Stimulated activated CD8-positive, alpha-beta memory T cell treated with anti-CD3 and anti-CD28 coated beads, Interleukin-12 subunit alpha, Interleukin-12 subunit beta, amount 100 ng/mL, for 4 hours (primary cell): ENCODE results near the gene IL16.

Source experiments
- DNase-seq: peaks from one replicate; pipeline ENCODE4 v3.0.0-alpha.2; 2020; ENCODE audit warnings: low read depth

The IL16 gene

GRCh38 chr15:81257435-81257834, 60.8 kb downstream of the IL16 start:
- DNase-seq = no peak

- no peak for DNase-seq
Measured at GRCh38 chr15:81258455-81258854, 61.8 kb downstream of the IL16 start.

DNA sequence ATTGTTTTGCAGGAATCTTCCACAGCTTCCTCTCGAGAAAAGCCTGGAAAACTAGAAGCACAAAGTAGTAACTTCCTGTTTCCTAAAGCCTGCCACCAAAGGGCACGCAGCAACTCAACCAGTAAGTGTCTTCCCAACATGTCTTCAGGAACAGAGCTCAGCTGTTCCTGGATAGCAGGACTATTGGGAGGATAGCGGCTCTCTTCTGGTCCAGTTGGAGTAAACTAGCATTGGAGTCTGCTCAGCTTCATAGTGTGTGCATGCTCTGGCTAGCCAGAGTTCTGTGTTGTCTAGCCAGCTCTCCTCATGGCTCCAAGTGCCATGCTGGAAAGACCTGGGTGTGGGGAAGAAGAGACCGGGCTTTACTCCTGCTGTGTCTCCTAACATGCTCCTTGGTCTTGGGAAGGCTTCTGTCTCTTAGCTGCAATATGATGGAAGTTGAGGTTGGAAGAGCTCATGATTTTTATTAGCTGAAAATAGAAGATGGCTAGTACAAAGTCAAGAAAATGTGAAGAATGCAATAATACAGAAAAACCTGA, 63.1 kb downstream of the IL16 start:
- no peak for DNase-seq

DNA sequence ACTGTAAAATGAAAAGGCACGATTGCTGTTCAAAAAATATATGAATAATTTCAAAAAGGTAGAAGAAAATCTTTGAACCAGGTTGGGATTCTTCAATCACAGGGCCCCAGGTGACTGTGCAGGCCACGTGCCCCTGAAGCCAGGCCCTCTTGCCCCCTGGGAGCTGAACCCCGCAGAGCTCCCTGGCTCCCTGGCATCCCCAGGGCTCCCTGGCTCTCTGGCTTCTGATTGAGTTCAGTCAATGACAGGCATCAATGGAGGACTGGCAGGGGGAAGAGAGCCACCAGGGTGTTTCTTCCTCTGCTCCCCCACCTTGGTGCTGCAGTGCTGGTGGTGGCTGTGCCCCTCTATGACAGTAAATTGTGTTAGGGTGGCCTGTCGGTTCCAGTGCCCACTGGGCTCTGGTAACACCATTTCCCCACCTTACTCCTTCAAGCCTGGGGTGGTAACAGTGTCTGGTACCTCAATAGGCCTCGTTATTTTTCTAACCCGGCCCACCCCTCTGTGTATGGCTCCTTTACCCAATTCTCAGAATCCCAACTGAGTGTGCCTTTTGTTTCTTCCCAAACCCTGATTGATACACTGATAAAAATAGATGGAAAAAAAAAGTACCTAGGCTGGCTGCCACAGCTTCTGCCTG, 64.6 kb downstream of the IL16 start:
- DNase-seq = no peak

DNA sequence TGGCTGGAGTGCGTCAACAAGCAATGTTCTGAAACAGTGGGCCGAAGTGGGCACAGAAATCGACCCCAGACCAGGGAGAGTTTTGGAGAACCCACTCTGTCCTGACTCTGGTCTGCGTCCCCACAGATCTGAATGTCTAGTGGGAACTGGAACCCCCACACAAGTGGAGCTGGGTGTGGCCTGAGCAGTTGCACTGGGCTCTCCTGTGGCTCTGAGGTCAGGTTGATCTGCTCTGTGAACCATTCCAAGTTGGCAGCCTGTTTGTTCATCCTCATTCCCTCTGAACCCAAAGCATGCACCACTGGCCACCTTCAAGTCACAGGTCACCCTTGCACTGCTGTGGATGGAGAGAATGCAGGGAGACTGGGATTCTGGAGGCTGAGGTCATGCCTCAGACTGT, 66.8 kb downstream of the IL16 start:
- DNase-seq = no peak

- no peak for DNase-seq
Measured at GRCh38 chr15:81264072-81264857, 67.6 kb downstream of the IL16 start.

DNA sequence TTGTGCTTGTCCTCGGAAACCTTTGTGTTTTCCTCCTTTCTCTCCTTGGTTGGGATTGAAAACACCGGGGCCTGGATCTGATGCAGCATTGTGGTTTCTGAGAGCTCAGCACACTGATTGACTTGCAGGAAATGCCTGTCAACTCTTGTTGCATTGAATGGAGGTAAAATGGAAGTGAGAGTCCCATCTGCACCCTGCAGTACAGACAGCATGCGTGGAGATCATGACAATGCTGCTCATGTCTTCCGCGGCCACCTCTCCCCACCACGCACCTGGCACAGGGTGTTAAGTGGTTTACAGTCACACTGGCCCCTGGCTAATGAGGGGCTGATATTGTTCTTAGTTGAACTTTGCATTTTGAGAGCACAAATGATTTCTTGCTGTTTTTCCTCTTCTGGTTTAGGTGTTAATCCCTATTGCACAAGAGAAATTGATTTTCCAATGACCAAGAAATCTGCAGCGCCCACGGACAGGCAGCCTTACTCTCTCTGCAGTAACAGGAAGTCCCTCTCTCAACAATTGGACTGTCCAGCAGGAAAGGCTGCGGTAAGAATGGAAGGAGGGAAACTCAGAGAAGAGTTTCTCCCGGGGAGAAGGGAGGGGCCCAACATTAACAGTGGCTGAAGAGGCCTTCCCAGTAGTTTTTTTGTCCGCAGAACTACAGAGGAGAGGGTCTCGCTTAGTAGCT, 68.7 kb downstream of the IL16 start:
- no peak for DNase-seq

DNA sequence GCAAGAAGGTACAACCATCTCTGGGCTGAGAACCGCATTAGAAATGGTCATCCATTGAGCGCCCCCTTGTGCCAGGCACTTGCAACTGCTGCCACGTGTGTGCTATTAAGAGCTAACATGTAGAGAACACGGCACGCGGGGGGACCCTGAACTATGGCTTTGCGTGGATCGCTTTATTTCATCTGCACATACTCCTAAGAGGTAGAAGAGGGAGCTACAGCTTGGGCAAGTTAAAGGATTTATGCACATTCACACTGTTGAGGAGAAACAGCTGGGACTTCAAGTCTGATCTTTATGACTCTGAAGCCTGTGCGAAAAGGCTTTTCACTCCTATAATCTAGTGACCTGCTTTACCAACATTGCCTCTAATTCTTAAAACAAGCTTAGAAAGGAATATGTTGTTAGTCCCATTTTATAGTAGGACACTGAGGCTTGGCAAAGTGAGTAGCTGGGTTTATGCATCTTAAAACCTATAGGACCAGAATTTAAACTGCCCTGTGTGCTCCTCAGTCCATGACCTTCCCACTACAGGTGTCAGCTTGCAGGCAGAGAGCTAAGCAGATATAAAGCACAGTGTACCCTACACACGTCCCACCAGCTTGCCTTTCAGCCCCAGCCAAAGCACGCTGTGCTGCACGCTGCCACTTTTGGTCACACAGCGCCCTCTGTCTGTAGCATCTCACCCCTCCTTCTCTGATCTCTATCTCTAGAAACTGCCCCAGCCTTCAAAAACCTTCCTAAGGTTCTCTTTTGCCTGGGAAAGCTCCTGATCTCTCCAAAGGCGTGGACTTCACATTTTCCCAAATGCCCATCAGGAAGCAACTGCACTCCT, 69.5 kb downstream of the IL16 start:
- DNase-seq = peak; percentile 64

GRCh38 chr15:81268340-81268739, 71.7 kb downstream of the IL16 start:
- DNase-seq = no peak

DNA sequence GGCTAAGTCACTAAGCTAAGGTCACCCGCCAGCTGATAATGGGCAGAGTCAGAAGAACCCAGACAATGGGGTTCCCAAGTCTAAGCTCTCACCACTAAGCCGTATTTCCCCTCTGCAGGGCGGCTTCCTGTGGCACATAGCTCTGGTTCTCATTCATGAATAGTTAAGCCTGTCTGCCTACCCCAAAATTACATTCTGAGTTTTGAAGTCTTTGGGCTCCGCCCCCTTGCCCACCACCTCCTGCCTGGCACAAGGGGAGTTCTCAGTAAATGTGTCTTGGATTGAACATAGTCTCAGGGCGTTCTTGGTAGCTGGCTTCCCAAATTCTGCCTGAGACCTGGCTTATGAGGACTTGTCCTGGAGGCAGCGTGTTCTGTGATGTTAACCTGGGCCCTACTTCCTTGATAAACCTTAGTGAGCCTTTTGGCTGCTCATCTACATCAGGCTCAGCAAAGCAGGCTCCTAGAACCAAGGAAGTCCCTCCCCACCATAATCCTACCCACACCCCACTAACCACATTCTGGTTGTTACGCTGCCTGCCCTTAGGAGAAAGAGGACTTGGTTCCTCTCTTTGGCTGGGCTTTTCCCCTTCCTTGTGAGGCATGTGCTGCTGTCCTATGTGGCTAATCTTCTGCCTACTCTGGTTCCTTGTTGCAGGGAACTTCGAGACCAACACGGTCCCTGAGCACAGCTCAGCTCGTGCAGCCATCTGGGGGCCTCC, 72.4 kb downstream of the IL16 start:
- no peak for DNase-seq

DNA sequence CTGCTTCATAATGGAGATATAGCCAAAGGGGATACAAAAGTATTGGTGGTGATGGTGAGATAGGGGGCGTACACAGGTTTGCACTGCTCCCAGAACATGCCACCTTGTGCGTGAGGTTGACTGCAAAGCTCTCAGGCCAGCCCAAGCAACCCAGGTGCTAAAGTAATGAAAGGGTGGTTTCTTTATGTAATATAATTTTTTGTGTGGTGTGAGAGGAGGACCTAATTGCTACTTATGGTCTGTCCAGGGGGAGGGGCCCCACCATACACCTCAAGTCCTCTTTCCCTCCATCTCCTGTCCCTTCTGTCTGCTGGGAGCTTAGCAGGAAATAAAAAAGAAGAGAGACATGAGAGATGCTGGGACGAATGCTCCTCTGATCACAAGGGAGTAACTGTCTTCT, 73.5 kb downstream of the IL16 start:
- DNase-seq = no peak

DNA sequence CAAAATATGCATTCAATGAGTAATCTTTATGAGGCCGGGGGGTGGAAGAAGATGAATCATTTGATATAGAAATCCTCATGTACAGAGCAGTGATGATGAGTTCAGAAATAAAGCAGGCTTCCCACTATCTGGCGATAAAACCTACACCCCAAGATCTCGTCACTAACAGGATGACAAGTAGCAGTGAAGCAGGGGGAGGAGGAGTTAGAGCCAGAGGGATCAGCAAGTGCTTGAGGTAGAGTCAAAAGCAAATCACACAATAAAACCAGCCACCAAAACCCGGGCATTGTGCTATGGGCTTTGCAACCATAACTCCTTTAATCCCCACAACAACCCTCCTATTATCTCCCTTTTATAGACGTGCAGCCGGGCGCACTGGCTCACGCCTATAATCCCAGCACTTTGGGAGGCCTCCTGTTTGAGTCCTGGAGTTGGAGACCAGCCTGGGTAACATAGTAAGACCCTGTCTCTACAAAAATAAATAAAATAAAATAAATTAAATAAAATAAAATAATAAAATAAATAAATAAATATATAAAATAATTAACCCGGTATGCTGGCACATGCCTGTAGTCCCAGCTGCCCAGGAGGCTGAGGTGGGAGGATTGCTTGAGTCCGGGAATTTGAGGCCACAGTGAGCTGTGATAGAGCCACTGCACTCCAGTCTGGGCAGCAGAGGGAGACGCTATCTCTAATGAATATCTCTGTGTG, 74.3 kb downstream of the IL16 start:
- DNase-seq = no peak

DNA sequence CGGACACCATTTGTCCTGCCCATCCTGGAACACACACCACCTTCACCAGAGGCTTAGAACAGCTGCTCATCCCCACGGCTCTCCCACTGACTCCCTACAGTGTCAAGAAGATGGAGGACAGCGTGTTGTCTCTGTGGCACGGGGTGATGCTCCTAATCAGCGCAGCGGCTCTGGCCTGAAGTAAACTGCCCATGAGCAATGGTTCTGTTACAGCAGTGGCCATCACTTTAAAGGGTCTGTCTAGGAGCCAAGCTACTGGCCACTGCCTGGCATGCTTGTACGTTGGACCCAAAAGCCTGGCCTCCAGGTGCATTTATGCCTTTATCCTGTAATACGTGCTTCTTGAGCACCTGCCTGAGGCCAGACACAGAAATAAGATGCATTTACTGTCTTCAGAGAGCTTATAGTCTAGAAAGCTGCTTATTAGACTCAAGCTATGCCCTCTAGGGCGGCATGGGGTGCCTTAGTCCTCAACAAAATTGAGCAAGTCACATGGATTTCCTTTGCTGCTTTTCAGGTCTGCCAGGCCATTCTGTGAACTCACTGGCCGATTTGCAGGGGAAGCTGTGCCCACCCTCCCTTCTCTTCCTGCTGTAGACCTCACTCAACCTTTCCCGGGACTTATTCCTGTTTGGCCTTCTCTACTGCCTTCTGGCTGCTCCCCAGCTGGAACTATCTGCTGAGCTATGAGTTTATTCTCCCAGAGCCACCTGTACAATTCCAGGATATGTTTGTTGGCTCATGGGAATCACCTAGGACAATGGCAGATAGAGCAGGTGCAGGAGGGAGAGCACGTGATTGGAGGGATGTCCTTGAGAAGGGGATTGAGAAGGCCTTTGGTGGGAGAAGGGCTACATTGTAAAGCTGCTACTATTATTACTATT, 75.3 kb downstream of the IL16 start:
- no peak for DNase-seq

- DNase-seq = no peak
Measured at GRCh38 chr15:81273200-81273599, 76.5 kb downstream of the IL16 start.

GRCh38 chr15:81273855-81274254, 77.2 kb downstream of the IL16 start:
- no peak for DNase-seq

DNA sequence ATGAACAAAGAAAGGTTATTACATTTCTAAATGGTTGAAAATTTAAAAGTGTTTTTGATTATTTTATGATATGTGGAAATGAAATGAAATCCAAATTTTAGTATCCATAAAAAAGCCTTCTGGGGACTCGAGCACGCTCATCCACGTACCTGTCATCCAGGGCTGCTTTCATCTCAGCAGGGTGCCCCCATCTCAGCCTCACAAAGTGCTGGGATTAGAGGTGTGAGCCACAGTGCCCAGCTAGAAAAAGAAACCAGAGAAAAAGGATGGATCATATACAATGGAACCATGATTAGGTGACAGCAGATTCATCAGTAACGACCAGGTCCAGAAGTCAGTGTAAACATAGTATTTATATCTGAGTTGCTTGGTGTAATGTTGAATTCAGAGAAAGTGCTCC, 77.6 kb downstream of the IL16 start:
- DNase-seq = no peak

DNA sequence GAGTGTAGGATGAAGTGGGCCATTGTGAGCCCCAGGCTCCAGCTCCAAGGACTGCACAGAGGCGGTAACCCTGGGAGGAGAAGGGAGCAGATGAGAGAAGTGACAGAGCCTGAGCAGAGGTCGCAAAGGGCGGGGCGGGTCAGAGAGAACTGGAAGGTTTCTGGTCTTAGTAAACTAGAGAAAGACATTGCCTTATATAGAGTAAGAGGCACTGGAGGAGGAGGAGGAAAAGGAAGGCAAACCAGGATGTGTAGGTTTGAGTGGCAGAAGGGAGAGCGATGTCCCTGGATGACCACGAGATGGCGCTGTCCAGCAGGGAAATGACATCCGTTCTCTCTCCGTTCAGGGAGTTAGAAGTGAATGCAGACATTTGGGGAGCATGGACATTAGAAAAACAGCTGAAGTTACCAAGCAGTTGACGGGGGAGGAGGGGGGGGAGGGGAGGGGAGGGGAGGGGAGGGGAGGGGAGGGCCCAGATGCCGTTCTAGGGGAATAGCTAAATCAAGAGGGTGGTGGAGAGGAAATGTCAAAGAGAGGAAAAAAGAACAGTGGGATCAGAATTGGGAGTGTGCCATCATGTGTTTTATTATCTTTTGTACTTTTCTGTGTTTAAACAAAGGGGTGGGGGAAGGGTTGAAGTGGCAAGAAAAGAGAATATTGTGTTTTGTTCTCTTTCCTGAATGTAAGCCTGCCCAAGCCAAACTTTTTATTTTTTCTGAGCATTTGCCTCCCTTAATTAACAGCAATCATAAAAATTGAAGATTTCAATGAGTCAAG, 78.4 kb downstream of the IL16 start:
- DNase-seq = peak; percentile 57

DNA sequence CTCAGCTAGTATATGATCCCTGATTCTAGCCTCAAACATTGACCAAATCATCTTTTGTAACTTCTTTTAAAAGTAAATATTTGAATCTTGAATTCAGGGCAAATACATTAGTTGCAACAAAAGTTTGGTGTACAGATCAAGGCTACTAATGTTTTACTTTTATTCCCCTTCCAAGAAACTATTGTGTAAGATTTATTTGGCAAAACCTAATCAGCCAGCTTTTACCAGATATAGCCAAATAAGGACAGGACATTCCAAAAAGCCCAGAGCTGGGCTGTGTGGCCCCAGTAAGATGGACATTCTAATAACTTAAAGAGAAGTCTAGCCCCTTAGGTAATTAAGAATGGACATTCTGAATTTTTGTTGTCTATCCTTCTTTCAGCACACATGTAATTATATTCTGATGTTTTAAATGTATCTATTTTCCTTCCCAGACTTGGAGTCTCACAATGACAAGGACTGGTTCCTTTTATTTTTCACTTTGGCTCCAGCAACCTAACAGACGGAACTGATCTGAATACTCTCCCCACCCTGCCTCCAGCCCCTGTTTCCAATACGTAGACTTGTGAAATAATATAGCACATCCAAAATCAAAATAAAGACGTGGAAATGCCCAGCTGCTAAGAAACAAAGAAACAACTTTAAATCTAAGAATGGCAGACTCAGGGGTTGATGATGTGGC, 79.2 kb downstream of the IL16 start:
- DNase-seq = no peak
